Gastroesophageal sphincter (tissue), 4 donors: Measurements from ENCODE around the gene KIFC3. TPM values are rescaled to one million over a fixed set of nuclear protein-coding genes. Genes with fewer than 3 reads are reported as not detected.

Source experiments
- ATAC-seq: fragments of 150-250 bp; one replicate; pipeline ENCODE4 v1.9.1; 2016; ENCODE audit warnings: mild to moderate bottlenecking, moderate library complexity
- H3K27ac ChIP-seq, 4 donors: fragments of 200-600 bp; sonication (generic) in 3 of 4; 1 replicate in 3 of 4; 2 replicates in 1 of 4; pipeline ENCODE4 v1.5.1; 2016 to 2019
- H3K27me3 ChIP-seq: fragments of 200-600 bp; sonication (generic); one replicate; pipeline ENCODE4 v1.5.1; 2019
- H3K36me3 ChIP-seq, 2 donors: fragments of 200-600 bp; sonication (generic); one replicate each; pipeline ENCODE4 v1.5.1; 2019; ENCODE audit warnings: control low read depth in 1 of 2
- H3K4me1 ChIP-seq, 3 donors: fragments of 200-600 bp; sonication (generic); 1 replicate in 2 of 3; 2 replicates in 1 of 3; pipeline ENCODE4 v1.5.1; 2016 to 2019; ENCODE audit warnings: control low read depth in 2 of 3
- H3K4me3 ChIP-seq, 2 donors: fragments of 200-600 bp; sonication (generic); one replicate each; pipeline ENCODE4 v1.5.1; 2019; ENCODE audit warnings: mild to moderate bottlenecking in 1 of 2, moderate library complexity in 1 of 2
- H3K9me3 ChIP-seq, 3 donors: fragments of 200-600 bp; sonication (generic); one replicate each; pipeline ENCODE4 v1.5.1; 2017 to 2019; ENCODE audit warnings: control low read depth in 2 of 3
- CTCF ChIP-seq, 4 experiments: fragments of 200-600 bp in 2 of 4; fragments of 450-650 bp in 2 of 4; sonication (generic) in 1 of 4; IDR thresholded peaks; one replicate each; pipeline ENCODE4 v1.5.1; 2017 to 2019; ENCODE audit warnings: antibody characterized with exemption in 4 of 4, mild to moderate bottlenecking in 2 of 4, moderate library complexity in 2 of 4
- EP300 ChIP-seq: sonication (generic); formaldehyde crosslinking; IDR thresholded peaks from one replicate; pipeline ENCODE4 v1.6.1; 2017; ENCODE audit warnings: antibody characterized with exemption, mild to moderate bottlenecking
- POLR2A ChIP-seq, 2 donors: fragments of 450-650 bp; IDR thresholded peaks; one replicate each; pipeline ENCODE4 v1.6.1; 2017; ENCODE audit warnings: antibody characterized with exemption in 2 of 2, mild to moderate bottlenecking in 2 of 2, moderate library complexity in 1 of 2
- POLR2AphosphoS5 ChIP-seq: sonication (generic); formaldehyde crosslinking; IDR thresholded peaks from one replicate; pipeline ENCODE4 v1.6.1; 2017; ENCODE audit warnings: antibody characterized with exemption
- whole genome bisulfite sequencing, 2 donors: methylation state at CpG; one replicate each; pipeline ENCODE4 v1.1.5; 2018; ENCODE audit warnings: low coverage in 1 of 2; 5-methylcytosine and 5-hydroxymethylcytosine counted together
- small RNA-seq, 4 donors: library from RNA; depleted of rRNA; stranded (forward); fragments of <200 nt; gene quantifications; one replicate each; pipeline ENCODE3, GENCODE V24; 2016
- total RNA-seq, 4 donors: library from RNA; depleted of rRNA; stranded (reverse); fragments of >200 nt; gene quantifications; one replicate each; pipeline ENCODE4 v1.1.0, GENCODE V29; 2016

Gene KIFC3
- total RNA-seq, 4 donors from 2014 or later: 17.4 to 78.4 (median 36.2) TPM

- no peak for TF ChIP-seq EP300
- TF ChIP-seq POLR2AphosphoS5: no peak
- TF ChIP-seq POLR2A (IDR thresholded peaks at IDR 0.05): no peak
- no peak for TF ChIP-seq CTCF (IDR thresholded peaks at IDR 0.05)
- H3K4me1 ChIP-seq: no peaks in the 10 kb centered on the region
- 89 to 95% methylated on average over 3 of the region's 3 CpGs for WGBS, 2 donors
These were observed 92.6 kb downstream of the KIFC3 start for GRCh38 chr16:57709663-57710062.

More at GRCh38 chr16:57709663-57710062, 92.6 kb downstream of the KIFC3 start:
- Histone ChIP-seq H3K4me3 (no peak overlapping the region), H3K27ac (no peak overlapping the region), H3K36me3 (no peaks in the 10 kb centered on the region), H3K27me3 (peaks cover 8% of the 10 kb centered on the region), H3K9me3 (no peaks in the 10 kb centered on the region)
- no peak for ATAC-seq

Small RNA genes lying within 50 kb of the gene (small RNA-seq; reads per million reads assigned to genes)
- gene MIR6772 (0.13 to 1.2 (median 0.63) reads per million in 4 donors), gene RNU6-20P (0 to 0.12 (median 0) reads per million in 4 donors)

Other genes with a start within 250 kb of the KIFC3 start
- gene ADGRG1, start 173.9 kb downstream of the KIFC3 start, total RNA-seq: 10 to 100 TPM in 2 of 4 donors, 1 to 10 TPM in 2; 7.0 to 20.1 (median 12.6) TPM
- gene ADGRG3, start 134.2 kb downstream of the KIFC3 start, total RNA-seq: 1 to 10 TPM in 3 of 4 donors, under 1 TPM in 1; 0.31 to 7.4 (median 2.2) TPM
- gene DRC7, start 107.7 kb downstream of the KIFC3 start, total RNA-seq: under 1 TPM in 1 of 4 donors, not detected in 3; 0.15 TPM
- 10 to 100 TPM in 3 of 4 donors, 1 to 10 TPM in 1; 6.4 to 21.5 (median 11.1) TPM for gene KATNB1, start 66.7 kb downstream of the KIFC3 start, total RNA-seq
- under 1 TPM in 2 of 4 donors, not detected in 2; 0.15 to 0.67 TPM for gene CNGB1, start 168.6 kb upstream of the KIFC3 start, total RNA-seq
- 10 to 100 TPM in 1 of 4 donors, 1 to 10 TPM in 3; 4.4 to 16.0 (median 8.0) TPM for gene ZNF319, start 198.2 kb upstream of the KIFC3 start, total RNA-seq
- 10 to 100 TPM; 18.2 to 87.1 (median 27.6) TPM for gene USB1, start 198.9 kb upstream of the KIFC3 start, total RNA-seq
- 10 to 100 TPM in 2 of 4 donors, 1 to 10 TPM in 2; 2.0 to 12.8 (median 8.0) TPM for gene MMP15, start 223.3 kb upstream of the KIFC3 start, total RNA-seq